HG03060 (cell line): ENCODE measurements around the gene PAAF1.

ENCODE experiments used
- ATAC-seq: cut with Tn5 transposase; IDR thresholded peaks from one replicate; pipeline ENCODE4 v1.9.1; 2021; ENCODE audit warnings: low read depth, moderate number of reproducible peaks; ENCODE audit not compliant: unreplicated experiment

Gene PAAF1

GRCh38 chr11:73876424-73877310 lies at the start of gene PAAF1, which contains the start of gene COA4:
TSS of gene PAAF1 (plus strand) at chr11:73876999. CDS start at chr11:73877022, 23 bp downstream.
TSS of gene COA4 (minus strand) at chr11:73876846. CDS start at chr11:73873378, 3,468 bp downstream.
- peak; percentile 96 for ATAC-seq

- ATAC-seq, result no peak
Measured at GRCh38 chr11:73830261-73830660, 46.5 kb upstream of the PAAF1 start.

GRCh38 chr11:73833067-73833466 lies 43.7 kb upstream of the PAAF1 start:
- no peak for ATAC-seq

GRCh38 chr11:73838443-73839122 lies 38.2 kb upstream of the PAAF1 start:
- ATAC-seq, result no peak

- no peak for ATAC-seq
Measured at GRCh38 chr11:73839123-73839457, 37.7 kb upstream of the PAAF1 start.

- ATAC-seq, result no peak
Measured at GRCh38 chr11:73851046-73851764, 25.6 kb upstream of the PAAF1 start.

GRCh38 chr11:73852049-73852448 lies 24.8 kb upstream of the PAAF1 start:
- ATAC-seq, result no peak

GRCh38 chr11:73854680-73855079 lies 22.1 kb upstream of the PAAF1 start:
- ATAC-seq, result no peak

- ATAC-seq, result no peak
Measured at GRCh38 chr11:73856031-73856567, 20.7 kb upstream of the PAAF1 start.

- ATAC-seq, result no peak
Measured at GRCh38 chr11:73859671-73860070, 17.1 kb upstream of the PAAF1 start.

- no peak for ATAC-seq
Measured at GRCh38 chr11:73860202-73860601, 16.6 kb upstream of the PAAF1 start.

- ATAC-seq, result no peak
Measured at GRCh38 chr11:73862986-73863385, 13.8 kb upstream of the PAAF1 start.

GRCh38 chr11:73866095-73866579 lies 10.7 kb upstream of the PAAF1 start:
- ATAC-seq, result no peak

- ATAC-seq, result no peak
Measured at GRCh38 chr11:73866586-73866996, 10.2 kb upstream of the PAAF1 start.

- ATAC-seq, result no peak
Measured at GRCh38 chr11:73869332-73869949, 7.4 kb upstream of the PAAF1 start.

GRCh38 chr11:73870261-73870660 lies 6.5 kb upstream of the PAAF1 start:
- ATAC-seq, result no peak

GRCh38 chr11:73872749-73873357 lies 3.9 kb upstream of the PAAF1 start:
- no peak for ATAC-seq

- no peak for ATAC-seq
Measured at GRCh38 chr11:73875380-73875779, 1.4 kb upstream of the PAAF1 start.

GRCh38 chr11:73875840-73876239 lies 959 bp upstream of the PAAF1 start:
- ATAC-seq, result no peak

- ATAC-seq, result no peak
Measured at GRCh38 chr11:73878771-73879170, 2.0 kb downstream of the PAAF1 start.
